Right atrium auricular region (tissue), 2 donors: ENCODE data around the gene TMEM208. TPM values are rescaled to one million over a fixed set of nuclear protein-coding genes. Genes with fewer than 3 reads are reported as not detected.
A peak's percentile ranks its signal among the peaks of the same experiment; 100 is the strongest.

Source experiments
- DNase-seq: peaks from one replicate; pipeline ENCODE4 v3.0.0-alpha.2; 2019; ENCODE audit warnings: low spot score
- H3K27ac ChIP-seq, 2 donors: fragments of 200-600 bp; sonication (generic); 1 replicate in 1 of 2; 2 replicates in 1 of 2; pipeline ENCODE4 v1.5.1; 2016 to 2019
- H3K27me3 ChIP-seq, 2 donors: fragments of 200-600 bp; sonication (generic); one replicate each; pipeline versions ENCODE4 v1.5.1 to v1.6.0; 2017 to 2019
- H3K36me3 ChIP-seq: fragments of 200-600 bp; sonication (generic); one replicate; pipeline ENCODE4 v1.5.1; 2016
- H3K4me1 ChIP-seq, 2 donors: fragments of 200-600 bp; sonication (generic); one replicate each; pipeline versions ENCODE4 v1.5.1 to v1.6.0; 2017 to 2019
- H3K4me3 ChIP-seq, 2 donors: fragments of 200-600 bp; sonication (generic); 1 replicate in 1 of 2; 2 replicates in 1 of 2; pipeline ENCODE4 v1.5.1; 2017 to 2019; ENCODE audit warnings: mild to moderate bottlenecking in 1 of 2, moderate library complexity in 1 of 2
- H3K9me3 ChIP-seq, 2 donors: fragments of 200-600 bp; sonication (generic); one replicate each; pipeline ENCODE4 v1.5.1; 2019
- total RNA-seq, 2 donors: library from RNA; depleted of rRNA; stranded (reverse); fragments of >200 nt; gene quantifications; one replicate each; pipeline ENCODE4 v1.1.0, GENCODE V29; 2016
- TF ChIP-seq, protein P1 (sequence below), 2 donors: fragments of 200-600 bp; sonication (generic); IDR thresholded peaks; one replicate each; pipeline ENCODE4 v1.5.1; 2019; ENCODE audit warnings: antibody characterized with exemption in 2 of 2

The TMEM208 gene
- total RNA-seq, 2 donors from 2014 or later: 16.9 to 27.8 TPM

DNA sequence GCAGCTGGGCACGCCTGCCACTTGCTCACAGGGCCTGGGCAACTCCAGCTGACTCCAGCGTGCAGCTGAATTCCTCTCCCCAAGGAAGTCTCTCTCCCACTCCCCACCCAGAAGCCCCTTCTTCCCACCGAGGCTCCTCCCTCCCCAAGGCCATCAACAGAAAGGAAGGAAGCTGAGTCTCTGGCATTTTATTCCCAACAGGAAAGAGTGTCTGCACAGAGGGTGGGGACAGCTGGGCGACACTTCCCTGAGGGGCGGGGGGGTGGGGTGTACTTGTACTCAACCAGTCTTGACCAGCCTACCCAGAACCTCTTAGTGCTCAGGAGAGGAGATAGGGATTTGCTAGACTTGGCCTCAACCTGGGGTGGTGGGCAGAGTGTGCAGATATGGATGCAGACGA is 36.9 kb upstream of the TMEM208 start, which contains the start of gene EXOC3L1:
TSS of gene EXOC3L1 (minus strand) at position 96 of the 400 bp plus-strand sequence. CDS start 460 bp downstream, outside the sequence.
- Histone ChIP-seq H3K27me3 (no peaks in the 10 kb centered on the region), H3K9me3 (no peaks in the 10 kb centered on the region), H3K36me3 (peaks cover 17% of the 10 kb centered on the region), H3K4me3 (no peak within 1 kb of the TSS), H3K27ac (peak within 1 kb of the TSS; percentile 3 to 10), H3K4me1 (peaks cover 0 to 35% of the 10 kb centered on the region in 2 donors)
- TF ChIP-seq, protein P1, sequence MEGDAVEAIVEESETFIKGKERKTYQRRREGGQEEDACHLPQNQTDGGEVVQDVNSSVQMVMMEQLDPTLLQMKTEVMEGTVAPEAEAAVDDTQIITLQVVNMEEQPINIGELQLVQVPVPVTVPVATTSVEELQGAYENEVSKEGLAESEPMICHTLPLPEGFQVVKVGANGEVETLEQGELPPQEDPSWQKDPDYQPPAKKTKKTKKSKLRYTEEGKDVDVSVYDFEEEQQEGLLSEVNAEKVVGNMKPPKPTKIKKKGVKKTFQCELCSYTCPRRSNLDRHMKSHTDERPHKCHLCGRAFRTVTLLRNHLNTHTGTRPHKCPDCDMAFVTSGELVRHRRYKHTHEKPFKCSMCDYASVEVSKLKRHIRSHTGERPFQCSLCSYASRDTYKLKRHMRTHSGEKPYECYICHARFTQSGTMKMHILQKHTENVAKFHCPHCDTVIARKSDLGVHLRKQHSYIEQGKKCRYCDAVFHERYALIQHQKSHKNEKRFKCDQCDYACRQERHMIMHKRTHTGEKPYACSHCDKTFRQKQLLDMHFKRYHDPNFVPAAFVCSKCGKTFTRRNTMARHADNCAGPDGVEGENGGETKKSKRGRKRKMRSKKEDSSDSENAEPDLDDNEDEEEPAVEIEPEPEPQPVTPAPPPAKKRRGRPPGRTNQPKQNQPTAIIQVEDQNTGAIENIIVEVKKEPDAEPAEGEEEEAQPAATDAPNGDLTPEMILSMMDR (IDR thresholded peaks at IDR 0.05): no peak
- no peak for DNase-seq

GRCh38 chr16:67190448-67191399 is 36.2 kb upstream of the TMEM208 start:
- H3K27ac ChIP-seq: peak overlapping the region; percentile 3 to 10
- no peaks in the 10 kb centered on the region for H3K27me3 ChIP-seq
- H3K9me3 ChIP-seq: no peaks in the 10 kb centered on the region
- TF ChIP-seq, protein P1 (IDR thresholded peaks at IDR 0.05): no peak
- H3K4me1 ChIP-seq: peaks cover 0 to 29% of the 10 kb centered on the region in 2 donors
- DNase-seq: no peak
- no peak overlapping the region for H3K4me3 ChIP-seq
- peaks cover 24% of the 10 kb centered on the region for H3K36me3 ChIP-seq

DNA sequence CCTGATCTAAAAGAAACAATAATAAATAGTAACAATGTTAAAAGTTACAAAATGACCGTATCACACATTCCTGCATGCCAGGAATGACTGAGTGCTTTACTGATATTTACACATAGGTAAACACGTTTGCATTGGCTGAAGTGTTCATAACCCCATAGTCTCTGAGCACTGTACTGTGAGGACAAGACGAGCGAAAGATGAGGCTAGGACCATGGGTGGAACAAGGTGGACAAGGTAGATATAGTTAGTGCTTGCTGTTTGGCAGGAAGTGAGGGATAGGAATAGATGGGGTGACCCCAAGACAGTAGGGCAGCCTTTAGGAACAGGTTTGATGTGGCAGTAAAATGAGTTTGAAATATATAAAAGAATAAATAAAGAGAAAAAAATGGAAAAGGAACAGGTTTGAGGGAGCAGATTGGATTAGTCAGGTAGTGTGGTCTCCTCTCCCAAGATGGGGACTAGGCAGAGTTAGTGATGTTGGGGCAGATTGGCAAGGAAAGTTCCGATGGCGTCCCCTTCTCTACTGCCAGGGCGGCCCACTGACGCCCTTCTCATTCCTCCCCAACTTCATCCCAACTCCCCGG is 35.4 kb upstream of the TMEM208 start:
- H3K4me3 ChIP-seq: peak overlapping the region; percentile 87 to 98
- peaks cover 32% of the 10 kb centered on the region for H3K36me3 ChIP-seq
- H3K9me3 ChIP-seq: no peaks in the 10 kb centered on the region
- no peaks in the 10 kb centered on the region for H3K27me3 ChIP-seq
- H3K4me1 ChIP-seq: peaks cover 0 to 27% of the 10 kb centered on the region in 2 donors
- no peak for DNase-seq
- TF ChIP-seq, protein P1 (IDR thresholded peaks at IDR 0.05): no peak
- peak overlapping the region in 1 of 2 donors; percentile 78 for H3K27ac ChIP-seq

DNA sequence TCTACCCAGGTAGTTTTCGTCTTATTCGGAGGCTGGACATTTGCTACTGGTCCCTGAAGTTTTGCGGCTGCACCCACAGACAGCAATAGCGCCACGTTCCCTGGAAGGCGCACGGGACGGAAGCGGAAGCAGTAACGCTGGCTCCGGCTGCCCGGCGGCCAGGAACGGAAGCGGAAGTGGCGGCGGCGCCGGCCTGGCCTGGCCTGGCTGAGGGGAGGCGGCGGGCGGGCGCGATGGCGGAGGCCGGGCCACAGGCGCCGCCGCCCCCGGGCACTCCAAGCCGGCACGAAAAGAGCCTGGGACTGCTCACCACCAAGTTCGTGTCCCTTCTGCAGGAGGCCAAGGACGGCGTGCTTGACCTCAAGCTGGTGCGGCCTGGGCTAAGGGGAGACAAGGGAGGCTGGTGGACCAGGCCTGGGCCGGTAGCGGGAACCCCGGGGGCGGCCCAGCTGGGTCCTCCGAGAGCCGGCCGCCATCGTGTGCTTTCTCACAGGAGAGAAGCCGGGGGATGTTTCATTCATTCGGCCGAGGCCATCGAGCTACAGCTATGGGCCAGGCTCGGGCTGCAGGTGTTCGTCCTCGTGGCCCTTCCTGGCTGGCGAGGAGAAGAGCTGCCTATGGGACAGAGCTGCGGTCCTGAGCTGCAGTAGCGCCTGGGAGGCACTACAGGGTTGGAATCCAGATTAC is 34.8 kb upstream of the TMEM208 start, which contains the start of gene E2F4:
TSS of gene E2F4 (plus strand) at position 161 of the 687 bp plus-strand sequence. CDS start at position 234, 73 bp downstream.
- no peaks in the 10 kb centered on the region for H3K27me3 ChIP-seq
- no peaks in the 10 kb centered on the region for H3K9me3 ChIP-seq
- peak within 1 kb of the TSS; percentile 76 to 78 for H3K27ac ChIP-seq
- H3K36me3 ChIP-seq: peaks cover 38% of the 10 kb centered on the region
- H3K4me1 ChIP-seq: peaks cover 0 to 27% of the 10 kb centered on the region in 2 donors
- DNase-seq: peak; percentile 94
- peak within 1 kb of the TSS; percentile 87 to 98 for H3K4me3 ChIP-seq
- TF ChIP-seq, protein P1 (IDR thresholded peaks at IDR 0.05): peak in 1 of 2 donors; percentile 12

DNA sequence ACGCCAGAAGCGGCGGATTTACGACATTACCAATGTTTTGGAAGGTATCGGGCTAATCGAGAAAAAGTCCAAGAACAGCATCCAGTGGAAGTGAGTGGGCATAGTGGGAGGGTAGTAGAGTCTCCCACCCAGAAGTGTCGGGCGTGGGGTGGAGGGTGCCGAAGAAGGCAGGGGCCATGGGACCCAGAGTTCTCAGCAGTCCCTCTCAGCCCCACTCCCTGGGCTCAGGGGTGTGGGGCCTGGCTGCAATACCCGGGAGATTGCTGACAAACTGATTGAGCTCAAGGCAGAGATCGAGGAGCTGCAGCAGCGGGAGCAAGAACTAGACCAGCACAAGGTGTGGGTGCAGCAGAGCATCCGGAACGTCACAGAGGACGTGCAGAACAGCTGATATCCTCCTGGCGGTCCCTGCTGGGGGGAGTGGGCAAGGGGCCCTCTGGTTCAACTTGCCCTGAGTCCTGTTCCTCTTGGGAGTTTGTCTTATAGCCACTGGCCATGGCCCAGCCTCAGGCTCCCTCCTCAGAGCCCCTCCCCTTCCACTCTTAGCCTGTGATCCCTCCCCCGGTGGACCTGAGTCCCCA is 34.1 kb upstream of the TMEM208 start:
- DNase-seq: no peak
- Histone ChIP-seq H3K4me3 (peak overlapping the region; percentile 87 to 98), H3K9me3 (no peaks in the 10 kb centered on the region), H3K27me3 (no peaks in the 10 kb centered on the region), H3K27ac (peak overlapping the region; percentile 76 to 78), H3K4me1 (peaks cover 0 to 29% of the 10 kb centered on the region in 2 donors), H3K36me3 (peaks cover 45% of the 10 kb centered on the region)
- TF ChIP-seq, protein P1 (IDR thresholded peaks at IDR 0.05): no peak
